Measurements from ENCODE around the gene PEX11B.

The PEX11B gene

GRCh38 chr1:145953861-145954260, 35.3 kb upstream of the PEX11B start (continued):
- TF ChIP-seq ZNF426 (tag by site-specific recombination; IDR thresholded peaks at IDR 0.05) (no peak), ZNF488 (tag by site-specific recombination; IDR thresholded peaks at IDR 0.05) (no peak)

DNA sequence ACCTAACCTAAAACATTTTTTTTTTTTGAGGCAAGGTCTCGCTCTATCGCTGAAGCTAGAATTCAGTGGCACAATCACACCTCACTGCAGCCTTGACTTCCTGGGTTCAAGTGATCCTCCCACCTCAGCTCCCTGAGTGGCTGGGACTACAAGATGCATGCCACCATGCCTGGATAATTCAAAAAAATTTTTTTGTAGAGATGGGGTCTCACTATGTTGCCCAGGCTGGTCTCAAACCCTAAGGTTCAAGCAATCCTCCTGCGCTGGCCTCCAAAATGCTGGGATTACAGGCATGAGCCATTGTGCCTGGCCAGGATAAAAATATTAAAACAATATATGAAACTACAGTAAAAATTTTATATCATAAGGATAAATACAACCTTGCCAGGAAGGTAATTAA, 34.4 kb upstream of the PEX11B start:
- peaks cover 0 to 8% of the 10 kb centered on the region in 2 experiments; a peak in 1 of 3 replicates for H3K36me3 ChIP-seq (ENCODE audit: control insufficient read depth in 2 of 2, insufficient read depth in 1 of 2, low read length in 2 of 2)
- H3K4me3 ChIP-seq (ENCODE audit: low read depth, low read length) = no peak overlapping the region
- no peaks in the 10 kb centered on the region for H3K4me1 ChIP-seq (ENCODE audit: control insufficient read depth, insufficient read depth, low read length)
- CTCF ChIA-PET = no interaction called here
- POLR2A ChIA-PET = no interaction called here
- no peaks in the 10 kb centered on the region for H3K9me3 ChIP-seq (ENCODE audit: control insufficient read depth, insufficient read depth, low read depth, low read length)
- H3K27ac ChIP-seq (ENCODE audit: extremely low read depth, low read depth, low read length) = no peak overlapping the region
- TF ChIP-seq, protein P1, sequence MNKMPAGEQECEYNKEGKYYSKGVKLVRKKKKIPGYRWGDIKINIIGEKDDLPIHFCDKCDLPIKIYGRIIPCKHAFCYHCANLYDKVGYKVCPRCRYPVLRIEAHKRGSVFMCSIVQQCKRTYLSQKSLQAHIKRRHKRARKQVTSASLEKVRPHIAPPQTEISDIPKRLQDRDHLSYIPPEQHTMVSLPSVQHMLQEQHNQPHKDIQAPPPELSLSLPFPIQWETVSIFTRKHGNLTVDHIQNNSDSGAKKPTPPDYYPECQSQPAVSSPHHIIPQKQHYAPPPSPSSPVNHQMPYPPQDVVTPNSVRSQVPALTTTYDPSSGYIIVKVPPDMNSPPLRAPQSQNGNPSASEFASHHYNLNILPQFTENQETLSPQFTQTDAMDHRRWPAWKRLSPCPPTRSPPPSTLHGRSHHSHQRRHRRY (tag by site-specific recombination; IDR thresholded peaks at IDR 0.05) = no peak
- peak; percentile 65; the same call in 1 of the 2 replicates for TF ChIP-seq ZNF121 (tag by site-specific recombination; IDR thresholded peaks at IDR 0.05)

- Histone ChIP-seq H3K27ac (ENCODE audit: extremely low read depth, low read depth, low read length) (no peak overlapping the region), H3K4me3 (ENCODE audit: low read depth, low read length) (no peak overlapping the region), H3K36me3 (ENCODE audit: control insufficient read depth in 2 of 2, insufficient read depth in 1 of 2, low read length in 2 of 2) (peaks cover 0 to 19% of the 10 kb centered on the region in 2 experiments; a peak in 1 of 3 replicates), H3K9me3 (ENCODE audit: control insufficient read depth, insufficient read depth, low read depth, low read length) (no peaks in the 10 kb centered on the region), H3K4me1 (ENCODE audit: control insufficient read depth, insufficient read depth, low read length) (no peaks in the 10 kb centered on the region)
- ChIA-PET CTCF (no interaction called here), POLR2A (no interaction called here)
- no peak for TF ChIP-seq ZNF521 (tag by site-specific recombination; IDR thresholded peaks at IDR 0.05)
- TF ChIP-seq ZNF514 (tag by site-specific recombination; IDR thresholded peaks at IDR 0.05) = no peak
- TF ChIP-seq ZNF677 (tag by site-specific recombination; IDR thresholded peaks at IDR 0.05) = no peak
- TF ChIP-seq, protein P2, sequence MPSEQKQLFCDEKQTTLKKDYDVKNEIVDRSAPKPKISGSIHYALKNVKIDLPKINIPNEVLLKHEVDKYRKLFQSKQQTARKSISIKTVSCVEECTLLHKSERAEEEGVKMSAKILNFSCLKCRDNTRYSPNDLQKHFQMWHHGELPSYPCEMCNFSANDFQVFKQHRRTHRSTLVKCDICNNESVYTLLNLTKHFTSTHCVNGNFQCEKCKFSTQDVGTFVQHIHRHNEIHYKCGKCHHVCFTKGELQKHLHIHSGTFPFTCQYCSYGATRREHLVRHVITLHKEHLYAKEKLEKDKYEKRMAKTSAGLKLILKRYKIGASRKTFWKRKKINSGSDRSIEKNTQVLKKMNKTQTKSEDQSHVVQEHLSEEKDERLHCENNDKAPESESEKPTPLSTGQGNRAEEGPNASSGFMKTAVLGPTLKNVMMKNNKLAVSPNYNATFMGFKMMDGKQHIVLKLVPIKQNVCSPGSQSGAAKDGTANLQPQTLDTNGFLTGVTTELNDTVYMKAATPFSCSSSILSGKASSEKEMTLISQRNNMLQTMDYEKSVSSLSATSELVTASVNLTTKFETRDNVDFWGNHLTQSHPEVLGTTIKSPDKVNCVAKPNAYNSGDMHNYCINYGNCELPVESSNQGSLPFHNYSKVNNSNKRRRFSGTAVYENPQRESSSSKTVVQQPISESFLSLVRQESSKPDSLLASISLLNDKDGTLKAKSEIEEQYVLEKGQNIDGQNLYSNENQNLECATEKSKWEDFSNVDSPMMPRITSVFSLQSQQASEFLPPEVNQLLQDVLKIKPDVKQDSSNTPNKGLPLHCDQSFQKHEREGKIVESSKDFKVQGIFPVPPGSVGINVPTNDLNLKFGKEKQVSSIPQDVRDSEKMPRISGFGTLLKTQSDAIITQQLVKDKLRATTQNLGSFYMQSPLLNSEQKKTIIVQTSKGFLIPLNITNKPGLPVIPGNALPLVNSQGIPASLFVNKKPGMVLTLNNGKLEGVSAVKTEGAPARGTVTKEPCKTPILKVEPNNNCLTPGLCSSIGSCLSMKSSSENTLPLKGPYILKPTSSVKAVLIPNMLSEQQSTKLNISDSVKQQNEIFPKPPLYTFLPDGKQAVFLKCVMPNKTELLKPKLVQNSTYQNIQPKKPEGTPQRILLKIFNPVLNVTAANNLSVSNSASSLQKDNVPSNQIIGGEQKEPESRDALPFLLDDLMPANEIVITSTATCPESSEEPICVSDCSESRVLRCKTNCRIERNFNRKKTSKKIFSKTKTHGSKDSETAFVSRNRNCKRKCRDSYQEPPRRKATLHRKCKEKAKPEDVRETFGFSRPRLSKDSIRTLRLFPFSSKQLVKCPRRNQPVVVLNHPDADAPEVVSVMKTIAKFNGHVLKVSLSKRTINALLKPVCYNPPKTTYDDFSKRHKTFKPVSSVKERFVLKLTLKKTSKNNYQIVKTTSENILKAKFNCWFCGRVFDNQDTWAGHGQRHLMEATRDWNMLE (tag by site-specific recombination; conservative IDR thresholded peaks at IDR 0.05; ENCODE audit: low read depth) = no peak
- TF ChIP-seq ZNF2 (tag by site-specific recombination; IDR thresholded peaks at IDR 0.05) = no peak
- no peak for TF ChIP-seq ZNF621 (tag by site-specific recombination; IDR thresholded peaks at IDR 0.05)
- no peak for TF ChIP-seq ZNF114 (tag by site-specific recombination; IDR thresholded peaks at IDR 0.05)
- no peak for TF ChIP-seq ZNF148 (tag by site-specific recombination; IDR thresholded peaks at IDR 0.05; ENCODE audit: borderline replicate concordance)
- TF ChIP-seq ZFP3 (tag by site-specific recombination; IDR thresholded peaks at IDR 0.05; ENCODE audit: low read depth) = no peak
- no peak for TF ChIP-seq ZBTB8A (tag by site-specific recombination; IDR thresholded peaks at IDR 0.05)
- no peak for TF ChIP-seq ZBTB48 (tag by site-specific recombination; IDR thresholded peaks at IDR 0.05)
- TF ChIP-seq EGR2 (tag by site-specific recombination; IDR thresholded peaks at IDR 0.05; ENCODE audit: low read depth) = no peak
- no peak for TF ChIP-seq ZNF571 (tag by site-specific recombination; IDR thresholded peaks at IDR 0.05)
- TF ChIP-seq ZNF704 (tag by site-specific recombination; IDR thresholded peaks at IDR 0.05) = no peak
- TF ChIP-seq ZNF837 (tag by site-specific recombination; IDR thresholded peaks at IDR 0.05) = no peak
- TF ChIP-seq ZNF391 (tag by site-specific recombination; IDR thresholded peaks at IDR 0.05; ENCODE audit: borderline replicate concordance, low read depth) = no peak
- no peak for TF ChIP-seq BCL11B (tag by site-specific recombination; IDR thresholded peaks at IDR 0.05; ENCODE audit: low read depth)
Observed at GRCh38 chr1:145951526-145951925, 33.0 kb upstream of the PEX11B start.

All from HEK293 (cell line).